HG03039 (cell line): ENCODE results near the gene C6orf136.
A peak's percentile ranks its signal among the peaks of the same experiment; 100 is the strongest.
"Not testable (repeated sequence)": the region's sequence is repeated elsewhere in the genome, so short reads cannot be mapped to it uniquely, and the experiment has no call there.

Source experiments
- ATAC-seq: cut with Tn5 transposase; IDR thresholded peaks from one replicate; pipeline ENCODE4 v1.9.1; 2021; ENCODE audit warnings: mild to moderate bottlenecking, moderate library complexity; ENCODE audit not compliant: unreplicated experiment

The C6orf136 gene, protein sequence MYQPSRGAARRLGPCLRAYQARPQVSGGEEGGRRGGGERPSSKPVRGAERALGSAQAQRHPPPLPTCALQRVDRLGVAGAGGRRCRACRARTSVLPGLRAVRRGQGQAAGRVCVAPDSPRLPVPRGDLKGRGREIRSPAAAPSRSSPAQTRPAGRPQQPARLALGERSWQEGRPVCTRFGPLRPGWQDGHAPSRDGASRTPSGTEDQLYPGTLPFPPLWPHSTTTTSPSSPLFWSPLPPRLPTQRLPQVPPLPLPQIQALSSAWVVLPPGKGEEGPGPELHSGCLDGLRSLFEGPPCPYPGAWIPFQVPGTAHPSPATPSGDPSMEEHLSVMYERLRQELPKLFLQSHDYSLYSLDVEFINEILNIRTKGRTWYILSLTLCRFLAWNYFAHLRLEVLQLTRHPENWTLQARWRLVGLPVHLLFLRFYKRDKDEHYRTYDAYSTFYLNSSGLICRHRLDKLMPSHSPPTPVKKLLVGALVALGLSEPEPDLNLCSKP

DNA sequence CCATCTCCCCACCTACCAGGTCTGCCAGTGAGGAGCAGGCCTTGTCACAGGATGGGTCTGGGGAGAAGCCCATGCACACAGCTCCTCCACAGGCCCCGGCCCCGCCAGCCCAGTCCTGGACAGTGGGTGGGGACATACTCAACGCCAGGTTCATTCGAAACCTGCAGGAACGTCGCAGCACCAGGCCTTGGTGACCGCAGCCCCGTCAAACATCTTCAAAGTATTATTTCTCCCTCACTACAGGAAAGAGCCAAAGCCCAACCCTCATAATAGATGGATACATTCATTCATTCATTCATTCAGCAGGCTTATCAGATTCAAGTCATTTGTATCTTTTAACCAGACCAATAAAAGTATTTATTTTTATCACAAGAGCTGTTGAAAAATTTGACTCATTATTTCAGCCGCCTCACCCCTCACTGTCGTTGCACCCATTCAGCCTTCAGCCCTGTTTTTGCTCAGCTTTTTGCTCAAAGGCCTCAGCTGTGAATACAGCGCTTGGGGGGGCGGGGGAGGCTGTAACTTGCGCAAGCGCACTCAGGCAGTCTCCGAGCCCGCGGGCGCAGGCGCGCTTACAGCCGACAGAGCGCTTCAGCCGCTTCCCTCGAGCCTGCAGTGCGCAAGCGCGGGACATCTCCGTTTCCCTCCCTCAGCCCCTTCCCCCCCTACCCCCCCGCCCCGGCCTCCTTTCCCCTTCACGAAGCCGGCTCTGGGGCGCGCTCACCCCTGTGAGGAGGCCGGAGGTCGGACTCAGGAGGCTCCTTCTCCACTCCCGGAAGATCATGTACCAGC lies at the start of gene C6orf136:
Gene C6orf136, plus strand, starts transcription at position 684 of the 792 bp plus-strand sequence. Its CDS starts 99 bp downstream, at position 783.
- peak; percentile 38 for ATAC-seq

DNA sequence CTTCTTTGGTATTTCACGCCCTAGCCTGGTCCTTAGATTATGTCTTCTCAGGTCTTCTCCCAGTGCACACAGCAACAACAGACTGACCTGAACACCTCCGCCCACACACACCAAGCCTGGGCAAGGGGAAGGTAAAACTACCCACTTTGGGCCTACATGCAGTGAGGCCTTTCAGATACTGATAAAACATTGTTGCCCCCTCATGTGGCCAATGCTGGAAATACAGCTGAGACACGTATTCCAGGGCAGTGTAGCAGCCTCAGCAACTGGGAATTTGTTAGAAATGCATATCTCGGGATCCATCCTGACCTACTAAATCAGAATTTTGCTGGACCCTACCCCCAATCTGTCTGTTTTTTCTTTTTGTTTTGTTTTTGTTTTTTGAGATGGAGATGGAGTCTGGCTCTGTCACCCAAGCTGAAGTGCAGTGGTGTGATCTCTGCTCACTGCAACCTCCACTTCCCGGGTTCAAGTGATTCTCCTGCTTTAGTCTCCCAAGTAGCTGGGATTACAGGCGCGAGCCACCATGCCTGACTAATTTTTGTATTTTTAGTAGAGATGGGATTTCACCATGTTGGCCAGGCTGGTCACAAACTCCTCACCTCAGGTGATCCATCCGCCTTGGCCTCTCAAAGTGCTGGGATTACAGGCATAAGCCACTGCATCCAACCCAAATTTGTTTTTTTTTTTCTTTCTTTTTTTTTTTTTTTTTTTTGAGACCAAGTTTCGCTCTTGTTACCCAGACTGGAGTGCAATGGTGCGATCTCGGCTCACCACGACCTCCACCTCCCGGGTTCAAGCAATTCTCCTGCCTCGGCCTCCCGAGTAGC lies 49.4 kb upstream of the C6orf136 start:
- ATAC-seq, result not testable (repeated sequence)

DNA sequence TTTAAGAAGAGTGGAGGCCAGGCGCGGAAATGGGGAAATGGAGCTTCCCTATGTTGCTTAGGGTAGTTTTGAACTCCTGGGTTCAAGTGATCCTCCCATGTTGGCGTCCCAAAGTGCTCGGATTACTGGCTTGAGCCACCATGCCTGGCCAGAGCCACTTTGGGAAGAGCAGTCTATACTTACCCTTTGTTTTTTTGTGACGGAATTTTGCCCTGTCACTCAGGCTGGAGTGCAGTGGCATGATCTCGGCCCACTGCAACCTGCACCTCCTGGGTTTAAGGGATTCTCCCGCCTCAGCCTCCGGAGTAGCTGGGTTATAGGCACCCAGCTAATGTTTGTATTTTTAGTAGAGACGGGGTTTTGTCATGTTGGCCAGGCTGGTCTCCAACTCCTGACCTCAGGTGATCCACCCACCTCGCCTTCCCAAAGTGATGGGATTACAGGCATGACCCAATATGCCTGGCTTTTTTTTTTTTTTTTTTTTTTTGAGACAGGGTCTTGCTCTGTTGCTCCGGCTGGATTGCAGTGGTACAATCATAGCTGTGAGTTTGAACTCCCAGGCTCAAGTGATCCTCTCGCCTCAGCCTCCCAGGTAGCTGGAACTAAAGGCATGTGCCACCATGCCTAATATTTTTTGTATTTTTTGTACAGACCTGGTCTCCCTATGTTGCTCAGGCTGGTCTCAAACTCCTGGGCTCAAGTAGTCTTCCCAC lies 47.9 kb upstream of the C6orf136 start:
- no peak for ATAC-seq

DNA sequence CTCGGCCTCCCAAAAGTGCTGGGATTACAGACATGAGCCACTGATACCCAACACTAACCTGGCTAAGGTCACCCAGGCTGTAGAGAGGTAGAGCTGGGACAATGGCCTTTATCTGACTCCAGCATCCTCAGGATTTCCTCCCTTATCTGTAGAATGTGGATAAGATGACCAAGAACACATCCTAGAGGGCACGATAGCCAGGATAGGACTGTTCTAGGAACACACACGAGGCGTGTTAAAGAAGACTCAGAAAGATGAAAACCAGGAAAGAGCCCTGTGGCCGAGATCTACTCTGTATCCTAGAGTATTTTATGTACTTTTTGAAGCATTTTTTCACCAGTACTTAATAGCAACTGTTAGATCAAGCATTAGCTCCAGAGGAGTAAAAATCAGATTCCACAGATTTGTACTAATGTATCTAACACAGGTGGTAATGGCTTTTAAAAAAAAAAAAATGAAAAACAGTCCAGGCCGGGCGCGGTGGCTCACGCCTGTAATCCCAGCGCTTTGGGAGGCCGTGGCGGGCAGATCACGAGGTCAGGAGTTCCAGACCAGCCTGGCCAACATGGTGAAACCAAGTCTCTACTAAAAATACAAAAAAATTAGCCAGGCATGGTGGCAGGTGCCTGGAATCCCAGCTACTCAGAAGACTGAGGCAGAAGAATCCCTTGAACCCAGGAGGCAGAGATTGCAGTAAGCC lies 47.2 kb upstream of the C6orf136 start:
- ATAC-seq, result no peak

DNA sequence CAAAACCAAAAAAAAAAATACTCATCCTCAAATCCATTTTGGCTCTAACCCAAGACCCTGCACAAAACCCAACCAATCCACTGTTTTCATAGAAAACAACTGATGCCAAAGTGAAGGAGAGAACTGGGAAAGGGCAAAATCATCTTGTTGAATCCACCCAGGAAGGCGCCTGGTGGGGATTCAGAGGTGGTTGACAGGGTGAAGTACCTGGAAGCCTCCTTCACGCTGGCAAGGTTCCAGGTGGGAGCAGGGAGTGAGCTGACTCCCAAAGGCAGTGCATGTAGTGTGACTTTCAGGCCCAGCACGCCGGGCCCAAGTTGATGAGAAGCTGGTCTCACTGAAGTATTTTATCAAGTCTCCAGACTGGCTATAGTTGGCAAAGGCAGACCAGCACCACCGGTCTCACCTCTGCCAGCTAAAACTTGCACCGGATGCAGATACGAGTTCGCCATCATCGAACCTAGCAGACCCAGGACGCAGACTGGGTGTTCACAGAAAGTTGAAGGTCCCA lies 46.4 kb upstream of the C6orf136 start:
- ATAC-seq, result no peak

DNA sequence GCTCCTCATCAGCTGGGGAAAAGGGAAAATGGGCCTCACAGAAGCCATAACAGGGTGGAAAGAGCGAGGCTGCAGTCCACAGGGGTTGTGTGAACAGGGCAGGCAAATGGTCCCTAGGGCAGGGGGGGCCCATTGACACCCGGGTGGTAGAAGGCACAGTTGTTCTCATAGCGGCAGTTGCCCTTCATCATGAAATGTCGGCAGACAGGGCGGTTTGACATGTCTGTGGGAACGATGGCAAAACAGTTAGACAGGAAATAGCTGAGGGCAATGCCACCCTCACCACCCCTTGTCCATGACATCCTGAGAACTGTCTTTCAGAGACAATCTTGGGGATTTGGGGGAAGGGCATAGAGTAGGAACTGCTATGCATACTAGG lies 45.5 kb upstream of the C6orf136 start:
- no peak for ATAC-seq

DNA sequence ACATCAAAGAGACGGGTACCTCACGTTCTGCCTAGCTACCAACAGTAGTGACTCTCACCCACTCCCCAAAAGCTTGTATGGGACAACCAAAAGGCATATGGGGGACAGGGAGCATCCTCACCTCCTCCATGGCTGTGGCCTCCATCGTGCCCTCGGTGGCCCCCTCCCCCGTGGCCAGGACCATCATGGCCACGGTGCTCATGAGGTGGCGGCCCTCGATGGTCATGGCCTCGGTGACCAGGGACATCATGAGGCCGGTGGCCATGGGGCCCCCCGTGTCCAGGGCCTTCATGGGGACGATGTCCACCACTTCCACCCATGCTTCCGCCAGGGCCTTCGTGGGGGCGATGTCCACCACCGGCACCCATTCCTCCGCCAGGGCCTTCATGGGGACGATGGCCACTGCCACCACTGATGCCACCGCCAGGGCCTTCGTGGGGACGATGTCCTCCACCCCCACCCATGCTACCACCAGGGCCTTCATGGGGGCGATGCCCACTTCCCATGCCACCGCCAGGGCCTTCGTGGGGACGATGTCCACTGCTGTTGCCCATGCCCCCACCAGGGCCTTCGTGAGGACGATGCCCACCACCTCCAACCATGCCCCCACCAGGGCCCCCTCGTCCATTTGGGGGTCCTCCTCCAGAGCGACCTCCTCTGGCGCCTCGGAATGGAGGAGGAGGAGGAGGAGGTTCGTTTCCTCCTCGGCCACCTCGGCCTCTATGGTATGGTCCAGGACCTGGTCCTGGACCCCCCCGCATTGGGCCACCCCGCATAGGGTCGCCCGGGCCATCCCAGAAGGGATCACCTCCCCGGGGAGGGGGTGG lies 44.9 kb upstream of the C6orf136 start:
- ATAC-seq, result no peak

DNA sequence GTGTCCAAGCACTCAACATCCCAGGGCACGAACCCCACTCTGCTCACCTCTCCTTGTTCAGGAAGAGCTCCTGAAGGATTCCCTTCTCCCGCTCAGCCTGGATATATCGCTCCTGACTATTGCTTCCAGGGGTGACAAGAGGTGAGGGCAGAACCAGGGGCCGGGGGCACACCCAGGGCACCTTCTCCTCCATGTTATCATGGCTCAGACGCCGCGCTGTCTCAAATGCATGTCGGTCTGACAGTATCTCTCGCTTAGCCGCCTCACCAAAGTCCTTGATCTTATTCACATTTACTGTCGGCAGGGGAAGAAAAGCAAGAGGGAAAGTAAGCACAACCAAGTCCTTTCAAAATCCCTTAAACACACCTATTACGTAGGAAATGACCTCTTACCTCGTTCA lies 43.0 kb upstream of the C6orf136 start:
- ATAC-seq, result no peak

DNA sequence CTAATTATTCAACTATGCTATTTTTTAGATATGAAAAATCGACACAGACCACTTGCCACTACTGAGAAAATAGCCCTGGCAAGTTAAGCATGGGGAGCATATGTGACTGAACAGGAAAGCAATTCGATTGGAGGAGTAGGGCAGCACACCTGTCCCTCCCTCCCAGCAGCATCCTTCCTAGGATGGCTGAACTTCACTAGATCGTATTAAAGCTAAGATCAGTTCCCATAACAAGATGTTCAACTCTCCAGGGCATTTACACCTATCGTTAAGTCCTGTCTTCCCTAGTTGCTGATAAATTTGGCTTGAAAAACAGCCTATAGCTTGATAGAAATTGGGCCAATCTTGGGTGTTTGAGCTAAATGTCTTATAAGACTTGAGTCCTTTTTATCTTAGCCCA lies 36.9 kb upstream of the C6orf136 start:
- no peak for ATAC-seq

DNA sequence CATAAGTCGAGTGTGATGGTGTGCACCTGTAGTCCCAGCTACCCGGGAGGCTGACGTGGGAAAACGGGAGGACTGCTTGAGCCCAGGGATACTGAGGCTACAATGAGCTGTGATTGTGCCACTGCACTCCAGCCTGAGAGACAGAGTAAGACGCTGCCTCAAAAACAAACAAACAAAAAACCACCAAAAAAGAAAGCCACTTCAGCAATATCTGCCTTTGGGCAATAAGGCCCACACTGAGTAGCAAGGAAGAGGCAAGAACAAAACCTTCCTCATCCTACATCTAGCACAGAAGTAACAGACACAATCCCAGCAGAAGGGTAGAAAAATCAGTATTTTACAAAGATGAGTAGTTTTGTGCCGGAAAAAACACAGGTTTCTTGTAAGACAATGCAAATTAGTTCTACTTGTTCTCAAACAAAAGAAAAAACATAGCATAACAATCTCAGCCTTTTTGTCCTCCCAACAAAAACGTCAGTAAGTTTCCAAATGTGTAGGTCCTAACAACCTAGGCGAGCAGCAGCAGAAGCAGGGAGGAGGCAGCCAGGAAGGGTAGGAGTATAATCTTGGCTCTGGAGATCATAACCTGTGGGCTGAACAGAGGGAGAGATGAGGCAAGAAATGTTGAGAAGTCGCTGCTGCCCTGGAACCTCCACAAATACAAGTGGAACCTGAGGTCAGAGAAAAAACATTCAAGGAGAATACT lies 35.6 kb upstream of the C6orf136 start:
- no peak for ATAC-seq

DNA sequence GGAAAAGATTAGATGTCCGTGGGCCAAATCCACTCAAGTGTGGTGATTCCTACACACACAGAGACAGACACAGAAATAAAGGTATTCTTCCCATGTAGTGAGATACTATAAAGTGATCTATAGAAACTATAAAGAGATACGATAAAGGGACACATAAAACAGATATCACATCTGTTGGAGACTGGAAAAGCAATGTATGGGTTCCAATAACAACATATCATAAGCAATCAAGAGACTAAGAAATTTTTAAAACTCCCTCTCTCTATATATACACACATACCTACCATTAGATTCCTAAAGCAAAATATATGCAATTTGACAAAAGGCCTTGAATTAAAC lies 35.1 kb upstream of the C6orf136 start:
- ATAC-seq, result no peak

DNA sequence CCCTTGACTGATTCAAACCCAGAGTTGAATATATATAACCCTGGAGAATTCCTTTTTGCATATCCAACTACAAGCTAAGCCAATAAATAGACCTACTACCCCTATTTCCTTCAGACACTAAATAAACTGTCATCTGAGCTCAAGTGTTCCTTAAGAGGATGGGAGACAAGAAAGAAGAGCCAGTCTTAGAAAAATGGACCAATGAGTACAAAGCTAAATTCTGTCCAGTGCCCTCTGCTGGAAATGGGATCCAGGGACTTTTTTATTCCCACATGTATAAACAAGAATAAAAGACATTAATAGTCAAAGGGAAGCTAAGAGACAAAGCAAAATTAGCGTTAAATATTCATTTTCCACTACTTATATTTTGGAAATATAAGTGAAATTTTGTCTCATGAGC lies 34.7 kb upstream of the C6orf136 start:
- ATAC-seq, result no peak

DNA sequence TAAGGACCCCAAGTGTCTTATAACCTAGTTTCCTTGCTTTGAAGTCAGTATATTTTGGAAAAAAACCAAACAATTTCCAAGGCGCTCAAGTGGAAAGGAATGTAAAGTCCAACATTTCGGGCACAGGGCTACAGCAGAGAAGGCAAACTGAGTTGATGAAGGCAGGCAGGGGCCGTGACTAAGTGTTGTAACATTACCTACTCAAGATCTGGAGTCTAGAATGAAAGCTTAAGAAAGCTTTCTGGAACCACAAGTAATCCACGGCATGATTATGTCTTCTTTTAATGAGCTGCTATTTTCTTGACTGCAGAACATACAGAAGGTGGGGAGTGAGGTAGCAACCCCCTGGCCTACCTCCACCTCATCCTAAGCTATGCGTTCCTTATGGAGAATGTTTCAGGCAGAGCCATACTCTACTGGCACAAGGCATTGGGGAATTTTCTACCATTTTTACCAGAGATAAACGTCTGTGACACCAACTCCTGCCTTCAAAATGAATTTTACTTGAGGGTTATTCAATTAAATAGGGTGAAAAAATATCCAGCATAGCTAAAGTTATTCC lies 34.2 kb upstream of the C6orf136 start:
- ATAC-seq, result no peak

DNA sequence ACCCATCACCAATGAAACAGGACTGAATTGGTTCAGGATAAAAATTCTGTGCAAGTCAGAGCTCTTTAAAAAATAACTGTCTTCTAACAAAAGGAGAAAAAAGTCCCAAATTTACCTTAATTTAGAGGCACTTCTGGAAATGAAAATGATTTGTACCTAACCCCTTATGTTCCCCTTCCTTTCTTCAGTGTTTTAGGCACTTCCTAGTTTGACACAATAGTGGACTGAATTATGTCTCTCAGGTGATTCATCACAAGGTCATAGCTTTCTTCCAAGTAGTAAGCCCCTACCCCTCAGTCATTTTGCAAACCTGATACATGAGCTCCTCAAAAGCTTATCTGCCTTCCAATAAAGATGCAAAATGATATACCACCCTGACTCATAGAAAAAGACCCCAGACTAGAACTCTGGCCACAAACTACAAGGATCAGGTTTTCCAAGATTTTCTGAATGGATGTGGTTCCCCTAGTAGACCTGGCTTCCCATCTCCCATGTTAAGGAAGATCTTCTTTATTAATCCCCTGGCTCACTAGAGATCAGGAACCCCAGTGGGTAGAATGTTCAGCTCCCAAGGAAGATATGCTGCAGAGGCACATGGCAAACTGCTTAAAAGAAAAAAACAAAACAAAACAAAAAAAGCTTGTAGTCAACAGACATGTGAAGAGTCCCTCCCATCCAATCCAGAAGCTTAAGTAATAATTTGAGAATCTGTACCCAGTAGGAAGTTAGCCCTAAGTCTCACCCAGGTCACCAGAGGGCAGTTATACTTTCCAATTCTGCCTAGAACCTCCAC lies 33.5 kb upstream of the C6orf136 start:
- no peak for ATAC-seq

DNA sequence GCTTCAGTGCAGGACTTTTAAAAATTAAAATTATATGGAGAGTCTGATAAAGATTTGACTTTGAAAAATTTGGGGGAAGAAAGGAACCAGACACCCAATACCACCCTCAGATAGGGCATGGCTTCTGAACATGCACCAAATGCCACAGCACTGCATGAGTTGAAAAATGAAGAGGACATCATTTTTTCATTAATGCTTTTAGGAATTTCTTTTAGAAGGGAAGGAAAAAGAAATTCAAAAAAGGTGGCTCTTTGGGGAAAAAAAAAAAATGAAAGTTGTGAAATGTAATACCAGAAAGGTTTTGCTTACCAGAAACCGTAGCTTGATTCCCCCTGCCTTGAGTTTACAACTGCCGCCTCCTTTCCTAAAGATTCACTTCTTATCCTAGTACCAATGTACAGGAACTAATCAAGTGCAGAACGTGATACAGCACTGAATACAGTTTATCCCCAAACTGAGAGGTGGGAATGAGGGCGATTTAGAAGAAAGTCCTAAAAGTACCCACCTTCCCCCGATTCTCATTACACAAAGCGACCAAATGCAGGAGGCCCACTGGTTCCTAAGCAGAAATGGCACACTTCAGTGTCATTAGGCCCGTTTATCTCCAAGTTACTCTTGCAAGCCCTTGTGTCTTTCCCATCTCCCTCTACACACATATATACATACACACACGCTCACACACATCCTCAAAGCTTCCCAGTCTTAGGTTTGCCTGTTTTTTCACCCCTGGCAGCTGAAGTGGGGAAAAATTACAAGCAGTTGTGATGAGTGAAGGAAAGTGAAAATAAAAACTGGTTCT lies 32.7 kb upstream of the C6orf136 start:
- ATAC-seq, result no peak

DNA sequence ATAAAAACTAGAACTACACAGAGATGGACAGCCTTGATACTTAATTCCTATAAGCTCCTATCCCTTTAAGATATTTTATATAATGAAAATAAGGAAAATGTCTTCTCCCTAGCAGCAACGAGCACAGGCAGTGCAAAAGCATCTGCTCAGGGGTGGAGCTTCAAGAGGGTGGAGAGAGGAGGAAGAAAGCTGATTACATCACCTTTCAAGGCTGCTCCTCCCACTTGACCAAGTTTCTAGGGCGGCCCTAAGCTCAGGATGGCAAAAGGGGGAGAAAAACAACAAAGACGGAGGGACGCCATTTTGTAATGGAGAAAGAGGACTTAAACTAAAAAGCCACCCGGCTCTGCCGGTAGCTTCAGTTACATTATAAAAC lies 32.1 kb upstream of the C6orf136 start:
- ATAC-seq, result peak; percentile 30
